Adrenal gland (tissue), 12 donors: ENCODE data around the gene VWC2L. TPM values are rescaled to one million over a fixed set of nuclear protein-coding genes. Genes with fewer than 3 reads are reported as not detected.

ENCODE experiments used
- DNase-seq, 7 donors: peaks; one replicate each; pipeline ENCODE4 v3.0.0-alpha.2; 2019 to 2020
- H3K27ac ChIP-seq, 5 donors: fragments of 200-600 bp; sonication (generic) in 4 of 5; 1 replicate in 3 of 5; 2 replicates in 2 of 5; pipeline versions ENCODE4 v1.5.1 to v1.8.0; 2016 to 2020; ENCODE audit warnings: mild to moderate bottlenecking in 1 of 5
- H3K27me3 ChIP-seq: fragments of 200-600 bp; 2 replicates; pipeline ENCODE4 v1.8.0; 2021
- H3K36me3 ChIP-seq, 2 donors: fragments of 200-600 bp; replicated peaks in 1 of 2; 1 replicate in 1 of 2; 2 replicates in 1 of 2; pipeline versions ENCODE4 v1.5.1 to v1.8.0; 2018 to 2022
- H3K4me1 ChIP-seq, 2 donors: fragments of 200-600 bp; replicated peaks in 1 of 2; 1 replicate in 1 of 2; 2 replicates in 1 of 2; pipeline versions ENCODE4 v1.5.1 to v1.8.0; 2018 to 2021
- H3K4me3 ChIP-seq, 4 donors: fragments of 200-600 bp; sonication (generic) in 3 of 4; one replicate each; pipeline ENCODE4 v1.5.1; 2016 to 2018
- H3K9me3 ChIP-seq, 3 donors: fragments of 200-600 bp; sonication (generic) in 1 of 3; replicated peaks in 1 of 3; 1 replicate in 2 of 3; 2 replicates in 1 of 3; pipeline versions ENCODE4 v1.5.1 to v1.8.0; 2016 to 2021
- POLR2A ChIP-seq, 2 donors: fragments of 450-650 bp; IDR thresholded peaks; one replicate each; pipeline ENCODE4 v1.6.1; 2017; ENCODE audit warnings: antibody characterized with exemption in 2 of 2, mild to moderate bottlenecking in 2 of 2, moderate library complexity in 1 of 2
- WGBS, 4 donors: extraction: QIAGEN DNeasy Blood & Tissue Kit in 2 of 4; methylation state at CpG; one replicate each; pipeline versions ENCODE4 v1.1.5 to v1.1.7; 2013 to 2017; 5-methylcytosine and 5-hydroxymethylcytosine counted together
- intact Hi-C, 2 donors: fragments of 100-400 bp; cut with DNase I; formaldehyde crosslinking; loops; one replicate each; pipeline versions ENCODE4 v1.14.1 to v1.15.0; 2022 to 2023
- polyA plus RNA-seq, 3 donors: library from polyadenylated mRNA; stranded (reverse); fragments of 200-250 nt in 2 of 3; fragments of 350-450 nt in 1 of 3; fragmentation: Illumina TruSeq in 1 of 3; extraction: RNeasy Lipid Tissue Mini Kit (QIAGEN cat#74804) in 1 of 3; gene quantifications; one replicate each; pipeline ENCODE4 v1.2.3, GENCODE V29; 2013 to 2014
- total RNA-seq, 9 donors: library from RNA; depleted of rRNA in 4 of 9; stranded (reverse); fragments of >200 nt in 4 of 9; fragments of 120-200 nt in 1 of 9; fragmentation: NEBNext Ultra II Directional in 1 of 9; extraction: Animal tissue kit (Norgen Biotek cat#: 25700) in 1 of 9; gene quantifications; one replicate each; pipeline versions ENCODE4 v1.1.0 to v1.2.4, GENCODE V29; 2013 to 2023
- TF ChIP-seq, protein P1 (sequence below), 6 experiments: fragments of 450-650 bp in 4 of 6; fragments of 200-600 bp in 2 of 6; sonication (generic) in 1 of 6; IDR thresholded peaks; 1 replicate in 5 of 6; 2 replicates in 1 of 6; pipeline versions ENCODE4 v1.5.1 to v1.8.0; 2016 to 2021; ENCODE audit warnings: antibody characterized with exemption in 6 of 6, mild to moderate bottlenecking in 2 of 6, moderate library complexity in 1 of 6
- donor health status: healthy with polysubstance abuse.
- donor health status: Bipolar disorder and iron deficiency.
- donor health status: DM: yes; HTN: yes; CAD: no.
- donor health status: DM: no; HTN: no; CAD: no.
- donor health status: DM: no; HTN: no; CAD: no.
- donor health status: DM: yes; HTN: yes; CAD: no.

Gene VWC2L
- total and polyA plus RNA-seq, 12 donors: 0.06 to 0.28 TPM; not detected in 10

DNA sequence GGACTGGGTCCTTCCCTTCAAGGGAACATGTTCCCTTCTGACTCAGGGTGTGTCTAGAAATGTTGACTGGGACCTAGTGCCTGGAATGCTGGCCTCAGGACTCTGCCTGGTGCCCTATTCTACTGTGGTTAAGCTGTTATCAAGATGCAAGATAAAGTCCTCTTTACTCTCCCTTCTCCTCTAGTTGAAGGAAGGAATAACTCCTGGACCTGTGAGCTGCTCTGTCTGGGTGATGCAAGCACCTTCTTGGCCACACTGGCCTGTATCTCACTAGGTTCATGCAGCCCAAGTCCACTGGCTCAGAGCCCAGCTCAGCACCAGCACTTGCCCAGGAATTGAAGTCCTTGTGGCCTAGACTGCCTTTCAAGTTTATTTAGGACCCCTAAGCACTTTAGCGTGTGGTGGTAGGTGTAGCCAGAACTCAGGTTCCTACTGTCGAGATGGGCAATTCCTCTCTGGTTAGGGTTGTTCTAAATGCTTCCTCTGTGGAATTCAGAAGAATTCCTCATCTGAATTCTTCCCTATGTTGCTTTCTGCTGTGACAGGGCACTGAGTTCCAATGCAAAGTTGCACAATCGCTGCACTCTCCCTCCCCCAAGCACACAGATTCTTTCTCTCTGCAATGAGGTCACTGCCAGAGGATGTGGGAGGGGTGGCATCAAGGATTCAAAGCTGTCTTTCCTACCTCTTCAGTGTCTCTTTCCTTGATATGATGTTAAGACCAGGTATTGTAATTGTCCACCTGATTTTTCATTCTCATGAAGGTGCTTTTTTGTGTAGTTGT is 54.7 kb downstream of the VWC2L start:
- no peak overlapping the region for H3K27ac ChIP-seq
- DNase-seq: no peak
- intact Hi-C loops: no loop called here

DNA sequence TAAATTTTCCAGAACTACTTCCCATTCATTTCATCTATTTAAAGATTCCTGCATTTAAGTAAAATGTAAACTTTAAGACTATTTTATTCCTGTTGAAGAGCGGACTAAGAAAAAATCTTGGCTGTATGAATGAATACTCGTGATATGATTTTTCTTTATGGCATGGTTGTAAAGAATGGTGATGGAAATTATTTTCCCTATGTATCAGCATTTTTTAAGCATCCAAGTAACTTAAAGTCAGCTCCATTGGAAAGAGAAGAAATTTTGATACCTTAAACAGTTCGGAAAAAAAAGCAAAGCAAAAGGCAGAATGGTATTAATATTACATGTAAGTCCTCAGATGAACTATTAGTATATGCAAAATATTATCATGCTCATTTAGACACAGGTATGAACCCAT is 58.9 kb downstream of the VWC2L start:
- no peak for DNase-seq
- Histone ChIP-seq H3K4me3 (no peak overlapping the region), H3K36me3 (no peaks in the 10 kb centered on the region), H3K27me3 (no peaks in the 10 kb centered on the region), H3K9me3 (no peaks in the 10 kb centered on the region), H3K27ac (no peak overlapping the region), H3K4me1 (no peaks in the 10 kb centered on the region)
- intact Hi-C loops: no loop called here
- 74 to 83% (median 81%) methylated on average over 3 of the region's 3 CpGs for WGBS, 4 donors
- no peak for TF ChIP-seq POLR2A (IDR thresholded peaks at IDR 0.05)
- TF ChIP-seq, protein P1, sequence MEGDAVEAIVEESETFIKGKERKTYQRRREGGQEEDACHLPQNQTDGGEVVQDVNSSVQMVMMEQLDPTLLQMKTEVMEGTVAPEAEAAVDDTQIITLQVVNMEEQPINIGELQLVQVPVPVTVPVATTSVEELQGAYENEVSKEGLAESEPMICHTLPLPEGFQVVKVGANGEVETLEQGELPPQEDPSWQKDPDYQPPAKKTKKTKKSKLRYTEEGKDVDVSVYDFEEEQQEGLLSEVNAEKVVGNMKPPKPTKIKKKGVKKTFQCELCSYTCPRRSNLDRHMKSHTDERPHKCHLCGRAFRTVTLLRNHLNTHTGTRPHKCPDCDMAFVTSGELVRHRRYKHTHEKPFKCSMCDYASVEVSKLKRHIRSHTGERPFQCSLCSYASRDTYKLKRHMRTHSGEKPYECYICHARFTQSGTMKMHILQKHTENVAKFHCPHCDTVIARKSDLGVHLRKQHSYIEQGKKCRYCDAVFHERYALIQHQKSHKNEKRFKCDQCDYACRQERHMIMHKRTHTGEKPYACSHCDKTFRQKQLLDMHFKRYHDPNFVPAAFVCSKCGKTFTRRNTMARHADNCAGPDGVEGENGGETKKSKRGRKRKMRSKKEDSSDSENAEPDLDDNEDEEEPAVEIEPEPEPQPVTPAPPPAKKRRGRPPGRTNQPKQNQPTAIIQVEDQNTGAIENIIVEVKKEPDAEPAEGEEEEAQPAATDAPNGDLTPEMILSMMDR (IDR thresholded peaks at IDR 0.05): no peak

More for the DNA sequence above, 54.7 kb downstream of the VWC2L start:
- no peaks in the 10 kb centered on the region for H3K27me3 ChIP-seq
- H3K4me3 ChIP-seq: no peak overlapping the region
- no peak for TF ChIP-seq POLR2A (IDR thresholded peaks at IDR 0.05)
- TF ChIP-seq, protein P1 (IDR thresholded peaks at IDR 0.05): no peak
- no peaks in the 10 kb centered on the region for H3K4me1 ChIP-seq
- H3K36me3 ChIP-seq: no peaks in the 10 kb centered on the region
- no peaks in the 10 kb centered on the region for H3K9me3 ChIP-seq
- 71 to 76% (median 74%) methylated on average over 3 of the region's 3 CpGs for WGBS, 4 donors

DNA sequence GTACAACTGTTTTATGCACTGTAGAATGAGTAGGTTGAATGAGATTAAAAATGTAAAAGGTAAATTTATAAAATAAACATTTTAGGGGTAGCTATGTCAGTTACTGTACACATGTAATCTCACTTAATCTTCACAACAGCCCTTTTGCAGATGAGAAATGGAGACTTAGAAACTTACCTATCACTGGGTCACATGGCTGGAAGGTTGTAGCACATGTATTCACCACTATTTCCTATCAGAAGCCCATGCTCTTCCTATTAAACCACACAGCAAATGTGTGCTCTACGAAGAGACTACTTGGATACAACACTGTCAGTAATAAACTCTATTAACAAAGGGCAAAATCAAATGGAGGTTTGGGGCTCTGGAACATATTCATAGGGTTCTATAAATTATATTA is 60.5 kb downstream of the VWC2L start:
- no peaks in the 10 kb centered on the region for H3K9me3 ChIP-seq
- TF ChIP-seq, protein P1 (IDR thresholded peaks at IDR 0.05): no peak
- TF ChIP-seq POLR2A (IDR thresholded peaks at IDR 0.05): no peak

DNA sequence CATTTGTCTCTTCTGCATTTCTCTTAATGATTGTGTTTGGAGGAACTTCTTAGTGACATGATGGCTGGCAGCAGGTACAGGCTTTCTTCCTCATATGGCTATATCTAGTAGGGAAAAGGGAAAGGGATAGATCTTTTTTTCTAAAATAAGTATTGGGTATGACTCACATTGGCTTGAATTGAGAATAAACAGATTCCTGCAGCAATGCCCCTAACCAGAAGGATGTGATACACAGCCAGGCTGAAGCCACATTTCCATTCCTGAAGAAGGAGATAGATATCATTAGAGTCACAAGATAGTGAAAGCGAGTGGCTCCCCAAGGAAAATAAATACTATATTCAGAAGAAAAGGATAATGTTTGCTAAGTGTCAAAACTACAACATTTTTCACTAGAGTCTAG is 61.1 kb downstream of the VWC2L start:
- H3K9me3 ChIP-seq: no peaks in the 10 kb centered on the region
- TF ChIP-seq, protein P1 (IDR thresholded peaks at IDR 0.05): no peak
- TF ChIP-seq POLR2A (IDR thresholded peaks at IDR 0.05): no peak
- no peak overlapping the region for H3K4me3 ChIP-seq
- no peak overlapping the region for H3K27ac ChIP-seq
- H3K4me1 ChIP-seq: no peaks in the 10 kb centered on the region
- intact Hi-C loops: no loop called here
- no peaks in the 10 kb centered on the region for H3K36me3 ChIP-seq
- DNase-seq: no peak
- H3K27me3 ChIP-seq: no peaks in the 10 kb centered on the region
- WGBS, 4 donors: 84 to 93% (median 89%) methylated on average over 1 of the region's 1 CpG

More for the DNA sequence above, 60.5 kb downstream of the VWC2L start:
- H3K27ac ChIP-seq: no peak overlapping the region
- H3K36me3 ChIP-seq: no peaks in the 10 kb centered on the region
- DNase-seq: no peak
- no peaks in the 10 kb centered on the region for H3K27me3 ChIP-seq
- H3K4me3 ChIP-seq: no peak overlapping the region
- H3K4me1 ChIP-seq: no peaks in the 10 kb centered on the region
- WGBS, 4 donors: 70 to 91% (median 86%) methylated on average over 1 of the region's 1 CpG
- intact Hi-C loops: no loop called here
